GM10266 (cell line): Measurements from ENCODE around the gene C2CD2L.
A peak's percentile ranks its signal among the peaks of the same experiment; 100 is the strongest.

ENCODE experiments used
- DNase-seq: peaks from one replicate; pipeline ENCODE4 v3.0.0; 2012; ENCODE audit errors: extremely low spot score
- CTCF ChIP-seq: IDR thresholded peaks from 2 replicates; pipeline ENCODE4 v1.5.1; 2012; ENCODE audit warnings: mild to moderate bottlenecking, low read depth; ENCODE audit not compliant: control insufficient read depth, insufficient read depth; ENCODE audit errors: missing control alignments

Gene C2CD2L

DNA sequence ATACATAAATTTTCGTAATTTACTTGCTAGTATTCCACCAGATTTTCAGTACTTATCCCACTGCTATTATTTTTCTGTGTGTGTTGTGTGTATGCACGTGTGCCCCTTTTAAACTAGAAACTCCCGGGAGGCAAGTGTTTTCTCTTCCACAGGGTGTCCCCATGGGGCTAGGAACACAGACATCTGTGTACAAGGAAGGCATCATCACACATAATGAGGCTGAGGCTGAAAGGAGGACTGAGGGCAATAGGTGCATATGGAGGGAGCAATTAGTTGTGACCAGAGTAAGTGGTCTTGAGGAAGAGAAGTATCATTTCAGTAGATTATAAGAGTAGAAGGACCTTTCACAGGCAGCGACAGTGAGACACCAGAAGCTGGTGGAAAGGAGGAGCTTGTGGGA is 3.4 kb upstream of the C2CD2L start:
- TF ChIP-seq CTCF: peak; percentile 13
- no peak for DNase-seq

GRCh38 chr11:119107538-119108145 is 498 bp downstream of the C2CD2L start:
- TF ChIP-seq CTCF: no peak
- no peak for DNase-seq

- no peak for DNase-seq
- TF ChIP-seq CTCF: no peak
Measured at GRCh38 chr11:119108146-119108856, 1.2 kb downstream of the C2CD2L start.

DNA sequence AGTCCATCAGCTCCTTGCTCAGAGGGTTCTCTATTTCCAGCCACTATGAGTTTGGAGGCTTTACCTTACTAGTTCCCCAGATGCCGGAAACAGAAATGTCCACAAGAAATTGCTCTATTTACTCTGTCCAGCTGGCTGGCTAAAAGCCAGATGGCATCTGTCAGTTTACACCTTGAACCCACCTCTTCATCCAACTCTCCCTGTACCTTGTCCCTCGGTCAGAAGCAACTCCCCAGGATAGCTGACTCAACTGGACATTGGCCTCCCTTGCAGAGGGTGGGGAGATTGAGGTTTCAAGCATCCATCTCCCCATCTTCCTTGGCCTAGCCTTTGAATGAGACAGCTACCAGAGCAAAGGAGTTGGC is 1.7 kb downstream of the C2CD2L start:
- no peak for TF ChIP-seq CTCF

DNA sequence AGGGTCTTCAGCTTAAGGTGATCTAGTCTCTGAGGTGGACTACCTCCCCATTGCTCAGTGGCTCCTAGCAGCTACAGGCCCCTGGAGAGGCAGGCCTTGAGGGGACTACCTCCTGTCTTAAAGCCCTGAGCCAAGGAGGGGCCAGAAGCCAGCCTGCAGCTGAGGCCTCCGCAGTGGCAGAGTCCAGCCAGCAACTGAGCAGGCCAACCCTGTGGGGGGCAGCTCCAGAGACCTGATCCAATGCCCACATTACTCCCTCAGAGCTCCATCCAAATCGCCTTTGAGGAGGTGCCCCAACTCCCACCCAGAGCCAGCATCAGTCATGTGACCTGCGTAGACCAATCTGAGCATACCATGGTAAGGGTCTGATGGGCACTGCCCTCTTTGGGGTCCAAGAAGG is 2.7 kb downstream of the C2CD2L start:
- no peak for TF ChIP-seq CTCF
- DNase-seq: no peak

More for the DNA sequence above, 1.7 kb downstream of the C2CD2L start:
- DNase-seq: no peak

DNA sequence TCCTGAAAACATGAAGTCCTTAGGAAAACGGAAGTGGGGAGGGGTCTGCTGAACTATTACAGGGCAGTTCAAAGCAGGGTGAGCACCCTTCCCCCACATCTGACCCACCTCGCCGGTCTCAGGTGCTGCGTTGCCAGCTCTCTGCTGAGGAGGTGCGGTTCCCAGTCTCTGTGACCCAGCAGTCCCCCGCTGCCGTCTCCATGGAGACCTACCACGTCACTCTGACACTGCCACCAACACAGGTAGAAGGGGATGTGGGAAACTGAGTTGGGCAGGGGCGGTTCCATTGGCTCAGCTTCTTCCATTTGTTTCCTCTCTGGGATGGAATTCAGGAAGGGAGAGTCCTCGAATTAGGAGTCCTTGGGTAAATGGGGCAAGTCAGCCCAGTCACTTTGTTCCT is 3.3 kb downstream of the C2CD2L start:
- no peak for TF ChIP-seq CTCF
- no peak for DNase-seq

DNA sequence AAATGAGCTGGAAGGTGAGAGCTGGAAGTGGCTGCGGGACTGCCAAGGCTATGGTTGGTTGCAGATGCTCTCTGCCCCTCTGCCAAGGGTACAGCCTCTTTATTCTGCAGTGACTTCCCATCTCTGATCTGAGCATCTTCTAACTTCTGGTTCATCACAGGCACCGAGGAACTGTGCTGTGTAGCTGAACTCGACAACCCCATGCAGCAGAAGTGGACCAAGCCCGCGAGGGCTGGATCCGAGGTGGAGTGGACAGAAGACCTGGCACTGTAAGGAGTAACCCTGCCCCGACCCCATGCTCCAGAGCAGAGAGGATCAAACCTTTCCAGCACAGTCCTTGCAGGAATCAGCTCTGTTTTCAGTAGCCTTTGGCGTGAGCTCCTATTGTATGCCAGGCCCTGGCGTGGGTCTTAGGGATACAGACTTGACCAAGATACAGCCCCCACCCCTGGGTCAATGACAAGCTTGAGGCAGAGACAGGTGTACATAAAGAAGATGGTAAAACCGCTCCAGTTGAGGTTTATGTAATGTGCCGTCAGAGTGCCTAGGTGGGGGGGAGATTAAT is 4.3 kb downstream of the C2CD2L start:
- no peak for DNase-seq
- no peak for TF ChIP-seq CTCF
